Sigmoid colon (tissue), 7 donors: ENCODE results near the gene CDH23. TPM values are rescaled to one million over a fixed set of nuclear protein-coding genes. Genes with fewer than 3 reads are reported as not detected.

Experiments
- DNase-seq: peaks from one replicate; pipeline ENCODE4 v3.0.0-alpha.2; 2019
- H3K27ac ChIP-seq, 4 donors: fragments of 200-600 bp; sonication (generic); one replicate each; pipeline ENCODE4 v1.5.1; 2016 to 2019; ENCODE audit warnings: mild to moderate bottlenecking in 1 of 4
- H3K27me3 ChIP-seq, 3 donors: fragments of 200-600 bp; sonication (generic); one replicate each; pipeline ENCODE4 v1.5.1; 2019; ENCODE audit warnings: mild to moderate bottlenecking in 1 of 3
- H3K36me3 ChIP-seq, 4 donors: fragments of 200-600 bp; sonication (generic); one replicate each; pipeline ENCODE4 v1.5.1; 2016 to 2019
- H3K4me1 ChIP-seq, 4 donors: fragments of 200-600 bp; sonication (generic); one replicate each; pipeline ENCODE4 v1.5.1; 2017 to 2019
- H3K4me3 ChIP-seq, 4 donors: fragments of 200-600 bp; sonication (generic); one replicate each; pipeline ENCODE4 v1.5.1; 2017 to 2019; ENCODE audit warnings: mild to moderate bottlenecking in 2 of 4, moderate library complexity in 1 of 4
- H3K9me3 ChIP-seq, 4 donors: fragments of 200-600 bp in 3 of 4; sonication (generic) in 3 of 4; one replicate each; pipeline versions ENCODE4 v1.5.1 to v1.6.1; 2013 to 2019
- EP300 ChIP-seq, 4 donors: sonication (generic); formaldehyde crosslinking; IDR thresholded peaks; one replicate each; pipeline ENCODE4 v1.6.1; 2017; ENCODE audit warnings: antibody characterized with exemption in 4 of 4
- POLR2A ChIP-seq, 2 donors: fragments of 450-650 bp; IDR thresholded peaks; one replicate each; pipeline ENCODE4 v1.6.1; 2016; ENCODE audit warnings: antibody characterized with exemption in 2 of 2, mild to moderate bottlenecking in 2 of 2, moderate library complexity in 2 of 2
- POLR2AphosphoS5 ChIP-seq, 4 donors: sonication (generic); formaldehyde crosslinking; IDR thresholded peaks; one replicate each; pipeline ENCODE4 v1.6.1; 2017; ENCODE audit warnings: antibody characterized with exemption in 4 of 4
- WGBS, 2 donors: extraction: QIAGEN DNeasy Blood & Tissue Kit; methylation state at CpG; one replicate each; pipeline ENCODE4 v1.1.7; 2013; 5-methylcytosine and 5-hydroxymethylcytosine counted together
- intact Hi-C: fragments of 100-400 bp; cut with DNase I; formaldehyde crosslinking; loops from one replicate; pipeline ENCODE4 v1.15.1; 2023
- polyA plus RNA-seq, 3 donors: library from polyadenylated mRNA; stranded (reverse); fragments of 200-250 nt; gene quantifications; one replicate each; pipeline ENCODE4 v1.2.3, GENCODE V29; 2013
- total RNA-seq, 4 donors: library from RNA; depleted of rRNA; stranded (reverse); fragments of >200 nt; gene quantifications; one replicate each; pipeline ENCODE4 v1.1.0, GENCODE V29; 2016
- TF ChIP-seq, protein P1 (sequence below), 4 experiments: fragments of 450-650 bp in 3 of 4; fragments of 200-600 bp in 1 of 4; IDR thresholded peaks; one replicate each; pipeline ENCODE4 v1.5.1; 2016 to 2019; ENCODE audit warnings: antibody characterized with exemption in 4 of 4, mild to moderate bottlenecking in 3 of 4, moderate library complexity in 2 of 4
- donor health status: healthy with polysubstance abuse.
- donor health status: Bipolar disorder and iron deficiency.
- donor health status: healthy.

CDH23 gene
- total and polyA plus RNA-seq, 7 donors = 1.5 to 7.2 (median 3.0) TPM

DNA sequence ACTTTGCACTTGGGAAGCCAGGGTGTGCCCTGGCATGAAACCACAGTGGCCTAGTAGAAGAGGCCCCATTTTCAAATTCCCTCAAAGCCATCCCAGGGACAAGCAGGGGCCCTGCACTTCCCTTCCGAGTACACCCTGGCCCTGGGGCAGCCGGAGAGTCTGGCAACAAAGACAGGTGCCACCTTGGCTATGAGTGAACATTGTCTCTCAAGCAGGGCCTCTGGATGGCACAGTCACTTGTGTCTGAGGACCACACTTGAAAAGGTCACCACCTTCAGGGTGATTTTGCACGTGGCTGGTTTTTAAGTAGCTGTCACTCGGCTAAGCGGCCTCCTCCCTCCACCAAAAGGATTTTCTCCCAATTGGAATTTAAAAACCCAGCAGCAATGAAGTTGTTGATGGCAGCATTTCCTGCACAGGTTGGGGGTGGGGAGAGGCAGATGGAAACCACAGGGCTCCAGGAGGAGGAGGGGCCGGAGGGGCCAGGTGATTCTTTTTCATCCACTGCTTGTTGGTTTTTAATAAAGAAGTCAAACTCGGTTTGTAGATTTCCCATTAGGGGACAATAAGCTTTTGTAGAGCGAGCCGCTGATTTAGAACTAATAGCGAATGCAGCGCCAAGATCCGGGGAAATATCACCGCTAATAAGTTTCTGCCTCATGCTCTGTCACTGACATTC, 289.0 kb downstream of the CDH23 start:
- DNase-seq = no peak
- TF ChIP-seq POLR2AphosphoS5 (IDR thresholded peaks at IDR 0.05) = no peak
- no peak for TF ChIP-seq POLR2A (IDR thresholded peaks at IDR 0.05)
- TF ChIP-seq, protein P1, sequence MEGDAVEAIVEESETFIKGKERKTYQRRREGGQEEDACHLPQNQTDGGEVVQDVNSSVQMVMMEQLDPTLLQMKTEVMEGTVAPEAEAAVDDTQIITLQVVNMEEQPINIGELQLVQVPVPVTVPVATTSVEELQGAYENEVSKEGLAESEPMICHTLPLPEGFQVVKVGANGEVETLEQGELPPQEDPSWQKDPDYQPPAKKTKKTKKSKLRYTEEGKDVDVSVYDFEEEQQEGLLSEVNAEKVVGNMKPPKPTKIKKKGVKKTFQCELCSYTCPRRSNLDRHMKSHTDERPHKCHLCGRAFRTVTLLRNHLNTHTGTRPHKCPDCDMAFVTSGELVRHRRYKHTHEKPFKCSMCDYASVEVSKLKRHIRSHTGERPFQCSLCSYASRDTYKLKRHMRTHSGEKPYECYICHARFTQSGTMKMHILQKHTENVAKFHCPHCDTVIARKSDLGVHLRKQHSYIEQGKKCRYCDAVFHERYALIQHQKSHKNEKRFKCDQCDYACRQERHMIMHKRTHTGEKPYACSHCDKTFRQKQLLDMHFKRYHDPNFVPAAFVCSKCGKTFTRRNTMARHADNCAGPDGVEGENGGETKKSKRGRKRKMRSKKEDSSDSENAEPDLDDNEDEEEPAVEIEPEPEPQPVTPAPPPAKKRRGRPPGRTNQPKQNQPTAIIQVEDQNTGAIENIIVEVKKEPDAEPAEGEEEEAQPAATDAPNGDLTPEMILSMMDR (IDR thresholded peaks at IDR 0.05) = no peak
- TF ChIP-seq EP300 (IDR thresholded peaks at IDR 0.05) = no peak
- no peak overlapping the region for H3K4me3 ChIP-seq
- H3K27me3 ChIP-seq = no peaks in the 10 kb centered on the region
- WGBS, 2 donors = 93% methylated on average over 13 of the region's 13 CpGs
- H3K9me3 ChIP-seq = no peaks in the 10 kb centered on the region
- intact Hi-C loops = no loop called here
- no peaks in the 10 kb centered on the region for H3K36me3 ChIP-seq
- no peak overlapping the region for H3K27ac ChIP-seq
- H3K4me1 ChIP-seq = no peaks in the 10 kb centered on the region

DNA sequence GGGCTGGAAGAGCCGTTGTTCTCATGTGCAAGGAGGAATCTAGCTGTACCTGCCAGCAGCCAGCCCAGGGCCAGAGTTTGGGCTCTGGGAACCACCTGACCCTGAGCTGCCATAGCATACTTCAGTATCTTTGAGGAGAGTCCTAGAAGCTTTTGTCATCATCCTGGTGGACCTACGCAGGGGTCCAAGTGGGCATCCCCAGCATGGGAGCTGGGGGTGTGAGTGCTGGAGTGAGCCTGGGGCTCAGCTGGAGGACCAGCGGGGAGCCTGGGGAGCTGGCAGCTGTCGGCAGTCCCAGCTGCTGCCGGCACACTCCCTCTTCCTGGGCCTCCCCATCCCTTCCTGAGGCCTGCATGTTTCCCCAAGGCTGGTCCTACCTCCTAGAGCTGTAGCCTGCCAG, 290.4 kb downstream of the CDH23 start:
- Histone ChIP-seq H3K27ac (no peak overlapping the region), H3K4me1 (no peaks in the 10 kb centered on the region), H3K36me3 (no peaks in the 10 kb centered on the region), H3K27me3 (no peaks in the 10 kb centered on the region), H3K9me3 (peaks cover 0 to 4% (median 1%) of the 10 kb centered on the region in 4 donors), H3K4me3 (no peak overlapping the region)
- TF ChIP-seq EP300 (IDR thresholded peaks at IDR 0.05) = no peak
- no peak for TF ChIP-seq POLR2A (IDR thresholded peaks at IDR 0.05)
- TF ChIP-seq, protein P1 (IDR thresholded peaks at IDR 0.05) = no peak
- no peak for TF ChIP-seq POLR2AphosphoS5 (IDR thresholded peaks at IDR 0.05)
- DNase-seq = no peak
- intact Hi-C loops = no loop called here
- 73 to 80% methylated on average over 5 of the region's 5 CpGs for WGBS, 2 donors

DNA sequence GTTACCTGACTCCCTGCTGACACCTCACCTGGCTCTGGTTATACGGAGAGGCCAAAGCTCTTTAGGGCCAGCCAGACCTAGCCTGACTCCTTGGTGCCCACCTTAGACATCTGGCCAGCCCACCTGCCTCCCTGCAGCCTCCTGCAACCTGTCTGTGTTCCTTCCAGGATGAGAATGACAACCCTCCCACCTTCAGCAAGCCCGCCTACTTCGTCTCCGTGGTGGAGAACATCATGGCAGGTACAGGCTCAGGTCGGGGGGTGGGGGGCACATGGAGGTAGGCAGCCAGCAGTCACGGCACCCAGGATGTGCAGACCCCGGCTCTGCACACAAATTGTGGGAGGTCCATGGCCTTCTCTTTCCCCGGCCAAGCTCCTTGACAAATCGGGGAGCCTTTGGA, 290.8 kb downstream of the CDH23 start:
- TF ChIP-seq EP300 (IDR thresholded peaks at IDR 0.05) = no peak
- TF ChIP-seq POLR2A (IDR thresholded peaks at IDR 0.05) = no peak
- TF ChIP-seq, protein P1 (IDR thresholded peaks at IDR 0.05) = no peak
- no peak for TF ChIP-seq POLR2AphosphoS5 (IDR thresholded peaks at IDR 0.05)
- H3K27ac ChIP-seq = no peak overlapping the region
- no peak for DNase-seq
- H3K9me3 ChIP-seq = peaks cover 0 to 4% (median 1%) of the 10 kb centered on the region in 4 donors
- WGBS, 2 donors = 93 to 95% methylated on average over 9 of the region's 9 CpGs
- H3K4me3 ChIP-seq = no peak overlapping the region
- H3K36me3 ChIP-seq = no peaks in the 10 kb centered on the region
- intact Hi-C loops = no loop called here
- no peaks in the 10 kb centered on the region for H3K4me1 ChIP-seq
- no peaks in the 10 kb centered on the region for H3K27me3 ChIP-seq

DNA sequence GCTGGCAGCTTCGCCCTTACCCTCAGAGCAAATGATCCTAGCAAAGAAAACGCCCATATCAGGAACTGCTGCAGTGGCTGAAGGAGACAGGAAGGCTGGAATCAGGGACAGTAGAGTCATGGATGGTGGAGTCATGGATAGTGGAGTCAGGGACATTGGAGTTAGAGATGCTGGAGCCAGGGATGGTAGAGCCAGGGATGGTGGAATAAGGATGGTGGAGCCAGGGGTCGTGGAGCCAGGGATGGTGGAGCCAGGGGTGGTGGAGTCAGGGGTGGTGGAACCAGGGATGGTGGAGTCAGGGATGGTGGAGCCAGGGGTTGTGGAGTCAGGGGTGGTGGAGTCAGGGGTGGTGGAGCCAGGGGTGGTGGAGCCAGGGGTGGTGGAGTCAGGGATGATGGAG, 291.5 kb downstream of the CDH23 start:
- peaks cover 0 to 4% (median 1%) of the 10 kb centered on the region in 4 donors for H3K9me3 ChIP-seq
- no peaks in the 10 kb centered on the region for H3K36me3 ChIP-seq
- DNase-seq = no peak
- H3K4me3 ChIP-seq = no peak overlapping the region
- intact Hi-C loops = no loop called here
- 88 to 93% methylated on average over 3 of the region's 3 CpGs for WGBS, 2 donors
- TF ChIP-seq, protein P1 (IDR thresholded peaks at IDR 0.05) = no peak
- TF ChIP-seq POLR2A (IDR thresholded peaks at IDR 0.05) (no peak), EP300 (IDR thresholded peaks at IDR 0.05) (no peak), POLR2AphosphoS5 (IDR thresholded peaks at IDR 0.05) (no peak)
- H3K4me1 ChIP-seq = no peaks in the 10 kb centered on the region
- no peaks in the 10 kb centered on the region for H3K27me3 ChIP-seq
- H3K27ac ChIP-seq = no peak overlapping the region
